ENCODE results near the gene OR5C1. TPM values are rescaled to one million over a fixed set of nuclear protein-coding genes. Genes with fewer than 3 reads are reported as not detected.
"Not testable (repeated sequence)": the region's sequence is repeated elsewhere in the genome, so short reads cannot be mapped to it uniquely, and the experiment has no call there.

Gene OR5C1
- total and polyA plus RNA-seq, 4 donors = not detected

DNA sequence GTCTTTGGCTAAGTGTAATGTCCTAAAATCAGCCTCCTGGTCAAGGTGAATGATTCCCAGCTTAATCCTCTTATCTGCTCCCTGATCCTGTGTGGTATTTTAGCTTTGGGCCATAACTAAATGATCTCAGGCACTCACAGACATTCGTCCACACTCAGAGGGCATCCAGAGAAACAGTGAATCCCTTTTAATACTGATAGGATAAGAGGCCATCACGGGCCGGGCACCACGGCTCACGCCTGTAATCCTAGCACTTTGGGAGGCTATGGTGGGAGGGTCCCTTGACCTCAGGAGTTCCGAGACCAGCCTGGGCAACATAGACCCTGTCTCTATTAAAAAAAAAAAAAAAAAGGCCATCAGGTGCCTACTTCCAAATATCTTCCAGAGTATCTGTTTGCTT lies 33.3 kb downstream of the OR5C1 start:
- H3K4me1 ChIP-seq (ENCODE audit: control insufficient read depth in 5 of 5, insufficient read depth in 5 of 5, low read length in 5 of 5) = peaks cover 0 to 10% (median 4%) of the 10 kb centered on the region in 5 donors
- TF ChIP-seq, protein P1, sequence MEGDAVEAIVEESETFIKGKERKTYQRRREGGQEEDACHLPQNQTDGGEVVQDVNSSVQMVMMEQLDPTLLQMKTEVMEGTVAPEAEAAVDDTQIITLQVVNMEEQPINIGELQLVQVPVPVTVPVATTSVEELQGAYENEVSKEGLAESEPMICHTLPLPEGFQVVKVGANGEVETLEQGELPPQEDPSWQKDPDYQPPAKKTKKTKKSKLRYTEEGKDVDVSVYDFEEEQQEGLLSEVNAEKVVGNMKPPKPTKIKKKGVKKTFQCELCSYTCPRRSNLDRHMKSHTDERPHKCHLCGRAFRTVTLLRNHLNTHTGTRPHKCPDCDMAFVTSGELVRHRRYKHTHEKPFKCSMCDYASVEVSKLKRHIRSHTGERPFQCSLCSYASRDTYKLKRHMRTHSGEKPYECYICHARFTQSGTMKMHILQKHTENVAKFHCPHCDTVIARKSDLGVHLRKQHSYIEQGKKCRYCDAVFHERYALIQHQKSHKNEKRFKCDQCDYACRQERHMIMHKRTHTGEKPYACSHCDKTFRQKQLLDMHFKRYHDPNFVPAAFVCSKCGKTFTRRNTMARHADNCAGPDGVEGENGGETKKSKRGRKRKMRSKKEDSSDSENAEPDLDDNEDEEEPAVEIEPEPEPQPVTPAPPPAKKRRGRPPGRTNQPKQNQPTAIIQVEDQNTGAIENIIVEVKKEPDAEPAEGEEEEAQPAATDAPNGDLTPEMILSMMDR (IDR thresholded peaks at IDR 0.05; ENCODE audit: control extremely low read depth, extremely low read depth) = no peak
- H3K36me3 ChIP-seq (ENCODE audit: control insufficient read depth in 4 of 4, insufficient read depth in 4 of 4, low read length in 4 of 4) = peaks cover 16 to 30% (median 22%) of the 10 kb centered on the region in 4 donors
- H3K4me3 ChIP-seq = no peak overlapping the region
- H3K27me3 ChIP-seq (ENCODE audit: control insufficient read depth in 3 of 3, insufficient read depth in 3 of 3, low read length in 2 of 3) = no peaks in the 10 kb centered on the region
- WGBS, 2 donors = 91 to 92% methylated on average over 6 of the region's 6 CpGs
- H3K9ac ChIP-seq (ENCODE audit: insufficient read depth in 1 of 2, low read length in 2 of 2) = no peak overlapping the region
- no peak for ATAC-seq (ENCODE audit: insufficient read depth, low FRiP score)
- H3K9me3 ChIP-seq (ENCODE audit: control insufficient read depth in 4 of 4, insufficient read depth in 3 of 4, low read length in 3 of 4) = no peaks in the 10 kb centered on the region
- H3K27ac ChIP-seq (ENCODE audit: low read depth in 1 of 2, low read length in 1 of 2) = peak overlapping the region in 1 of 2 donors; percentile 42
- no peak for DNase-seq

GRCh38 chr9:122822938-122823337 lies 34.2 kb downstream of the OR5C1 start:
- 94 to 95% methylated on average over 4 of the region's 4 CpGs for WGBS, 2 donors
- DNase-seq = no peak
- Histone ChIP-seq H3K36me3 (ENCODE audit: control insufficient read depth in 4 of 4, insufficient read depth in 4 of 4, low read length in 4 of 4) (peaks cover 16 to 30% (median 21%) of the 10 kb centered on the region in 4 donors), H3K9me3 (ENCODE audit: control insufficient read depth in 4 of 4, insufficient read depth in 3 of 4, low read length in 3 of 4) (no peaks in the 10 kb centered on the region), H3K27ac (ENCODE audit: low read depth in 1 of 2, low read length in 1 of 2) (peak overlapping the region in 1 of 2 donors; percentile 1), H3K4me1 (ENCODE audit: control insufficient read depth in 5 of 5, insufficient read depth in 5 of 5, low read length in 5 of 5) (peaks cover 3 to 10% (median 7%) of the 10 kb centered on the region in 5 donors), H3K4me3 (no peak overlapping the region), H3K27me3 (ENCODE audit: control insufficient read depth in 3 of 3, insufficient read depth in 3 of 3, low read length in 2 of 3) (no peaks in the 10 kb centered on the region), H3K9ac (ENCODE audit: insufficient read depth in 1 of 2, low read length in 2 of 2) (no peak overlapping the region)
- no peak for ATAC-seq (ENCODE audit: insufficient read depth, low FRiP score)
- TF ChIP-seq, protein P1 (IDR thresholded peaks at IDR 0.05; ENCODE audit: control extremely low read depth, extremely low read depth) = no peak

GRCh38 chr9:122827761-122828093 lies 39.0 kb downstream of the OR5C1 start:
- H3K4me3 ChIP-seq = peak overlapping the region; percentile 82
- DNase-seq (no peak), ATAC-seq (ENCODE audit: insufficient read depth, low FRiP score) (peak; percentile 7)
- no peaks in the 10 kb centered on the region for H3K9me3 ChIP-seq (ENCODE audit: control insufficient read depth in 4 of 4, insufficient read depth in 3 of 4, low read length in 3 of 4)
- peaks cover 0 to 13% (median 5%) of the 10 kb centered on the region in 5 donors for H3K4me1 ChIP-seq (ENCODE audit: control insufficient read depth in 5 of 5, insufficient read depth in 5 of 5, low read length in 5 of 5)
- WGBS, 2 donors = 1% methylated on average over 8 of the region's 8 CpGs
- peak overlapping the region; percentile 95 to 97 for H3K27ac ChIP-seq (ENCODE audit: low read depth in 1 of 2, low read length in 1 of 2)
- H3K9ac ChIP-seq (ENCODE audit: insufficient read depth in 1 of 2, low read length in 2 of 2) = peak overlapping the region; percentile 88 to 90
- peaks cover 4 to 13% (median 11%) of the 10 kb centered on the region in 4 donors for H3K36me3 ChIP-seq (ENCODE audit: control insufficient read depth in 4 of 4, insufficient read depth in 4 of 4, low read length in 4 of 4)
- H3K27me3 ChIP-seq (ENCODE audit: control insufficient read depth in 3 of 3, insufficient read depth in 3 of 3, low read length in 2 of 3) = no peaks in the 10 kb centered on the region
- TF ChIP-seq, protein P1 (IDR thresholded peaks at IDR 0.05; ENCODE audit: control extremely low read depth, extremely low read depth) = no peak

GRCh38 chr9:122828965-122829284 lies 40.2 kb downstream of the OR5C1 start:
- H3K4me1 ChIP-seq (ENCODE audit: control insufficient read depth in 5 of 5, insufficient read depth in 5 of 5, low read length in 5 of 5) = peaks cover 0 to 13% (median 5%) of the 10 kb centered on the region in 5 donors
- peak overlapping the region; percentile 95 to 97 for H3K27ac ChIP-seq (ENCODE audit: low read depth in 1 of 2, low read length in 1 of 2)
- H3K9ac ChIP-seq (ENCODE audit: insufficient read depth in 1 of 2, low read length in 2 of 2) = peak overlapping the region; percentile 25 to 90
- 72 to 73% methylated on average over 18 of the region's 18 CpGs for WGBS, 2 donors
- ATAC-seq (ENCODE audit: insufficient read depth, low FRiP score); H3K36me3 ChIP-seq (ENCODE audit: control insufficient read depth in 4 of 4, insufficient read depth in 4 of 4, low read length in 4 of 4); H3K27me3 ChIP-seq (ENCODE audit: control insufficient read depth in 3 of 3, insufficient read depth in 3 of 3, low read length in 2 of 3); H3K9me3 ChIP-seq (ENCODE audit: control insufficient read depth in 4 of 4, insufficient read depth in 3 of 4, low read length in 3 of 4); DNase-seq: not testable (repeated sequence)
- H3K4me3 ChIP-seq = peak overlapping the region; percentile 82
